Right atrium auricular region (tissue), 2 donors: ENCODE measurements around the gene NMU. TPM values are rescaled to one million over a fixed set of nuclear protein-coding genes. Genes with fewer than 3 reads are reported as not detected.

Experiments
- DNase-seq: peaks from one replicate; pipeline ENCODE4 v3.0.0-alpha.2; 2019; ENCODE audit warnings: low spot score
- H3K27ac ChIP-seq, 2 donors: fragments of 200-600 bp; sonication (generic); 1 replicate in 1 of 2; 2 replicates in 1 of 2; pipeline ENCODE4 v1.5.1; 2016 to 2019
- H3K27me3 ChIP-seq, 2 donors: fragments of 200-600 bp; sonication (generic); one replicate each; pipeline versions ENCODE4 v1.5.1 to v1.6.0; 2017 to 2019
- H3K36me3 ChIP-seq: fragments of 200-600 bp; sonication (generic); one replicate; pipeline ENCODE4 v1.5.1; 2016
- H3K4me1 ChIP-seq, 2 donors: fragments of 200-600 bp; sonication (generic); one replicate each; pipeline versions ENCODE4 v1.5.1 to v1.6.0; 2017 to 2019
- H3K4me3 ChIP-seq, 2 donors: fragments of 200-600 bp; sonication (generic); 1 replicate in 1 of 2; 2 replicates in 1 of 2; pipeline ENCODE4 v1.5.1; 2017 to 2019; ENCODE audit warnings: mild to moderate bottlenecking in 1 of 2, moderate library complexity in 1 of 2
- H3K9me3 ChIP-seq, 2 donors: fragments of 200-600 bp; sonication (generic); one replicate each; pipeline ENCODE4 v1.5.1; 2019
- total RNA-seq, 2 donors: library from RNA; depleted of rRNA; stranded (reverse); fragments of >200 nt; gene quantifications; one replicate each; pipeline ENCODE4 v1.1.0, GENCODE V29; 2016
- TF ChIP-seq, protein P1 (sequence below), 2 donors: fragments of 200-600 bp; sonication (generic); IDR thresholded peaks; one replicate each; pipeline ENCODE4 v1.5.1; 2019; ENCODE audit warnings: antibody characterized with exemption in 2 of 2

NMU gene
- total RNA-seq, 2 donors from 2014 or later = 0.47 TPM; not detected in 1

DNA sequence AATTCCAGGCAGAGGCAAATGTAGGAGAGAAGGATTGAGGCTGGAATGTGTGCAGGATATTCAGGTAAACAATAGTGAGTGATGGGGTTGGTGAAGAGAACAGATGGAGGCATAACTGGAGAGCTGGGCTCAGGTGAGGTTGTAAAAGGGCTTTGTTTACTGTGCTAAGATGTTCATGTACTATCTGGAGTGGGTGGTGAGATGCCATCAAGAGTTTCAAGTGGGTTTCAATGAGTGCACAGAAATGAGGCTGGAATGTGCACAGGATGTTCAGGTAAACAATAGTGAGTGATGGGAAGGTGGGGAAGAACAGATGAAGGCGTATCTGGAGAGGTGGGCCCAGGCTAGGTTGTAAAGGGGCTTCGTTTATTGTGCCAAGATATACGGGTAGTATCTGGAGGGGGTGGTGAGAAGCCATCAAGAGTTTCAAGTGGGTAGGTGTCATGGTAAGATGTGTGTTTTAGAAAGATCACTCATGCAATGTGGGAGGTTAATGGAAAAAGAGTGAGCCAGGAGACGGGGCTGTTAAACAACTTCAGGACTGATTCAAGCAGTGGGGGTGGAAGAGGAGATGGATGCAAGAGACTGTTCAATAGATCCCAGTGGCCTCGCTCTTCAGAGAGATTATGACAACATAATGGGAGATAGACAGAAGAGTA lies 25.4 kb upstream of the NMU start:
- Histone ChIP-seq H3K27me3 (no peaks in the 10 kb centered on the region), H3K36me3 (no peaks in the 10 kb centered on the region), H3K9me3 (no peaks in the 10 kb centered on the region), H3K4me3 (no peak overlapping the region), H3K4me1 (no peaks in the 10 kb centered on the region), H3K27ac (no peak overlapping the region)
- no peak for DNase-seq
- TF ChIP-seq, protein P1, sequence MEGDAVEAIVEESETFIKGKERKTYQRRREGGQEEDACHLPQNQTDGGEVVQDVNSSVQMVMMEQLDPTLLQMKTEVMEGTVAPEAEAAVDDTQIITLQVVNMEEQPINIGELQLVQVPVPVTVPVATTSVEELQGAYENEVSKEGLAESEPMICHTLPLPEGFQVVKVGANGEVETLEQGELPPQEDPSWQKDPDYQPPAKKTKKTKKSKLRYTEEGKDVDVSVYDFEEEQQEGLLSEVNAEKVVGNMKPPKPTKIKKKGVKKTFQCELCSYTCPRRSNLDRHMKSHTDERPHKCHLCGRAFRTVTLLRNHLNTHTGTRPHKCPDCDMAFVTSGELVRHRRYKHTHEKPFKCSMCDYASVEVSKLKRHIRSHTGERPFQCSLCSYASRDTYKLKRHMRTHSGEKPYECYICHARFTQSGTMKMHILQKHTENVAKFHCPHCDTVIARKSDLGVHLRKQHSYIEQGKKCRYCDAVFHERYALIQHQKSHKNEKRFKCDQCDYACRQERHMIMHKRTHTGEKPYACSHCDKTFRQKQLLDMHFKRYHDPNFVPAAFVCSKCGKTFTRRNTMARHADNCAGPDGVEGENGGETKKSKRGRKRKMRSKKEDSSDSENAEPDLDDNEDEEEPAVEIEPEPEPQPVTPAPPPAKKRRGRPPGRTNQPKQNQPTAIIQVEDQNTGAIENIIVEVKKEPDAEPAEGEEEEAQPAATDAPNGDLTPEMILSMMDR (IDR thresholded peaks at IDR 0.05) = no peak

DNA sequence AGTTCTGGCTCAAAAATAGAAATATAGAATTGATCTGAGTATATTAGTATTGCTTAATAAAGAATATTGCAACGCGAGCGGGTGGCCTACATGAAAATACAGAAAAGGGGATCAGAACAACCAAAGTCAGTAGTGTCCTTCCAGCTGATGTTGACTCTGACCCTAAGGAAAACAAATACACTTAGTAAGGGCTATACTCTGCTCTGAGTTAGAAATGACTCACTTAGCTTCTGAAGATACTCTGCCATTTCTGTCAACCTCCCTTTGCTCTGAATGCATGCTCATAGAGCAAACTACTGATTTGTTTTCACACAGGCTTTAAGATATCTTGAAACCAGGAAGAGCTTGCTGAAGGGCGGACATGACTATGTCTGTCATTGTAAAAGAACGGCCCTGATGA lies 22.6 kb upstream of the NMU start:
- H3K36me3 ChIP-seq = no peaks in the 10 kb centered on the region
- no peaks in the 10 kb centered on the region for H3K4me1 ChIP-seq
- no peak overlapping the region for H3K4me3 ChIP-seq
- TF ChIP-seq, protein P1 (IDR thresholded peaks at IDR 0.05) = no peak
- no peaks in the 10 kb centered on the region for H3K27me3 ChIP-seq
- H3K9me3 ChIP-seq = no peaks in the 10 kb centered on the region
- H3K27ac ChIP-seq = no peak overlapping the region
- DNase-seq = no peak

DNA sequence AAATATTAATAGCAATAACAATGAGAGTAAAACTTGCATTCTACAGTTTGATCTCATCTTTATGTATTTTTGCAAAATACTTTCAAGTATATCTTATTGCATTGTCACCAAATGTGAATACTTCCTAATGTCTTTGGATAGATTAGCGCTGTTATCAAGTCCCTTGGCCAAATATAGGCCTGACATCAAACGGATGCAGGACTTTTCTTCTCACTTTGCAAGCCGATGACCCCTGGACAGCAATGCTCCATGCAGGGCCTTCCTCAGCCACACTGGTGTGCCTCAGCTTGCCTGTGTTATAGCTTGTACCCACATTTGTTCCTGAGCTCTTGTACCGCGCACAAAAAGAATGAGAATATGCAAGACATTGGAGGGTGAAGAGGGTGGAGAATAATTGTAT lies 18.0 kb upstream of the NMU start:
- no peak for DNase-seq
- H3K9me3 ChIP-seq = no peaks in the 10 kb centered on the region
- H3K36me3 ChIP-seq = no peaks in the 10 kb centered on the region
- no peak overlapping the region for H3K27ac ChIP-seq
- TF ChIP-seq, protein P1 (IDR thresholded peaks at IDR 0.05) = no peak
- H3K4me1 ChIP-seq = no peaks in the 10 kb centered on the region
- no peak overlapping the region for H3K4me3 ChIP-seq
- no peaks in the 10 kb centered on the region for H3K27me3 ChIP-seq

DNA sequence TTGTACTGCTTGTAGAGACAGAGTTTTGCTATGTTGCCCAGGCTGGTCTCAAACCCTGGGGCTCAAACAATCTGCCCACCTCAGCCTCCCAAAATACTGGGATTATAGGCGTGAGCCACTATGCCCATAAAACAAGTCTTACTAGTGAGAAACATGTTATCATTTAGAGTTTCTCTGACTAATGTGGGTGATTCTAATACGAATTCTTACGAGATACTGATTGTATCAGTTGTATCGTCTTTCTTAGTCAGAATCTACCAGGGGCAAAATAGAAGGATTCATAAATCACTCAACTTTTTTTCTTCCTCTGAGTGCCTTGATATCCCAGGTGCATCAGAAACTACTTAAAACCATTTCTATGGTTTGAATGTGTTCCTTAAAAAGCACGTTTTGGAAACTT lies 14.4 kb upstream of the NMU start:
- TF ChIP-seq, protein P1 (IDR thresholded peaks at IDR 0.05) = no peak

DNA sequence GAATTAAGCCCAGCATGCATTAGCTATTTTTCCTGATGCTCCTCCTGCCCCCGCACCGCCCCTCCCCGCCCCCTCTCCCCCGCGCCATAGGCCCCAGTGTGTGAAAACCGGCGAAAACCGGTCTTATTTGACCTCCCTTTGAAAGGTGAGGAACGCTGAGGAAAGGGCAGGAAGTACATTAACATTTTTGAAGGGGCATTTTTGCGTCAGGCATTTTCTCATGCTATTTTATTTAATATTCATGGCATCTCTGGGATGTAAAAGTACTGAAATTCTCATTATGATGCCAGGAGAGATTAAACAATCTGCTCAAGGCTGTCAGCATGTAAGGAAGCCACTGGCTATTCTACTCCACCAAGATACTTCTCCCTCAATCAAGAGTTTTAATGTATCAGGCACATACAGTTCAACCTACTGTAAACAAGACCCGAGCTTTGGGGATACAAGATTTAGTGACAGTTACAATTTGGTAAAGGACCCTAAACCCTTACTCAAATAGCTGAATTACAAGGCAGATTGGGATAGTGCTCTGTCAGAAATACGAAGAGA lies 1.2 kb upstream of the NMU start:
- TF ChIP-seq, protein P1 (IDR thresholded peaks at IDR 0.05) = no peak
- Histone ChIP-seq H3K27me3 (peaks cover 3 to 13% of the 10 kb centered on the region in 2 donors), H3K27ac (no peak overlapping the region), H3K4me3 (no peak overlapping the region), H3K4me1 (peaks cover 0 to 15% of the 10 kb centered on the region in 2 donors), H3K9me3 (no peaks in the 10 kb centered on the region), H3K36me3 (no peaks in the 10 kb centered on the region)
- DNase-seq = no peak

More for the DNA sequence above, 14.4 kb upstream of the NMU start:
- DNase-seq = no peak
- Histone ChIP-seq H3K4me3 (no peak overlapping the region), H3K9me3 (no peaks in the 10 kb centered on the region), H3K4me1 (no peaks in the 10 kb centered on the region), H3K27me3 (no peaks in the 10 kb centered on the region), H3K27ac (no peak overlapping the region), H3K36me3 (no peaks in the 10 kb centered on the region)

DNA sequence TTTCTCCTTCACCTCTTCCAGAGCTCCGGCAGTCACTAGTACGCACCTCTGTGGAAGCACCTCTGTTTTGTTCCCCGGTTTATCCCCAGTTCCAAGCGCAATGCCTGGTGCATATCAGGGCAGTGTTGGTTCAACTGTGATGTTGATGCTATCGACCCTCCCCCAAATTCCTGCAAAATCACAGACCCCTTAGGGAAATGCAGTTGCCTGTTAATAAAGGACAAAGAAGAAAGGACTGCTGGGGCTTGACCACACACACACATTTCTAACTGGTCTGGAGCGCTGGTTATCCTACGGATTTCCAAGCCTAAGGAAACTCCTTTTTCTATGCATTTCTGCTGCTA lies 530 bp upstream of the NMU start:
- Histone ChIP-seq H3K4me3 (peak overlapping the region; percentile 4 to 42), H3K9me3 (no peaks in the 10 kb centered on the region), H3K4me1 (peaks cover 0 to 15% of the 10 kb centered on the region in 2 donors), H3K36me3 (no peaks in the 10 kb centered on the region), H3K27ac (no peak overlapping the region), H3K27me3 (peaks cover 3 to 13% of the 10 kb centered on the region in 2 donors)
- no peak for DNase-seq
- TF ChIP-seq, protein P1 (IDR thresholded peaks at IDR 0.05) = no peak
